ENCODE data around the gene APLF. TPM values are rescaled to one million over a fixed set of nuclear protein-coding genes. Genes with fewer than 3 reads are reported as not detected.

The APLF gene
- total and polyA plus RNA-seq, 2 experiments from 2014 or later: 3.0 to 3.7 TPM

DNA sequence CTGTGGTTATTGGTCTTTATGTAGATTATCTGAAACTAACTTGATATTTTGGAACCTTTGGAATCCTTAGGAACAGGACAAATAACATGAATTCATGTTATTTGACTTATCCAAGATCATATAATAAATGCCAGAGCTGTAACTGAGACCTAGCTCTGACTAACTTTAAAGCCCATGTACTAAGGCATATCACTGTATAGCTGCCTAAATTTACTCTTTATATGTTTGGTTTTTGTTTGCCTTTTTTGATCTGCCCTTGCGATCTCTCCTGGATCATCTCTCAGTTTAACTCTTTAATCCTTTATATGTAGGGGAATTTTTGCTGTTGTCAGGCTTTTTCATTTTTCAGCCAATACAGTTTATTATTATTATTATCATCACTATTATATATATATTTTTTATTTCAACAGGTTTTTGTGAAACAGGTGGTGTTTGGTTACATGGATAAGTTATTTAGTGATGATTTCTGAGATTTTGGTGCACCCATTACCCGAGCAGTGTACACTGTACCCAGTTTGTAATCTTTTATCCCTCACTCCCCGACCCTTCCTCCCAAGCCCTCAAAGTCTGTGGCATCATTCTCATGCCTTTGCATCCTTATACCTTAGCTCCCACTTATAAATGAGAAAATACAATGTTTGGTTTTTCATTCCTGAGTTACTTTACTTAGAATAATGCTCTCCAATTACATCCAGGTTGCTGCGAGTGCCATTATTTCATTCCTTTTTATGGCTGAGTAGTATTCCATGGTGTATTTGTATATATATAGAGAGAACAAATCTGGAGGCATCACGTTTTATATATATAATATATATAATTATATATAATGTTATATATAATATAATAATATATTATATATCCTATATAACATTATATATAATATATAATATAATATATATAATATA is 48.9 kb downstream of the APLF start:
- H3K36me3 Mint-ChIP-seq (ENCODE audit: low read depth): no peaks in the 10 kb centered on the region
- DNase-seq (ENCODE audit: low spot score) (no peak), ATAC-seq (no peak)
- no peak overlapping the region for H3K27ac Mint-ChIP-seq
- H3K4me1 Mint-ChIP-seq: no peaks in the 10 kb centered on the region
- H3K9me3 Mint-ChIP-seq: no peaks in the 10 kb centered on the region
- Histone ChIP-seq H3K27ac (ENCODE audit: low read depth) (no peak overlapping the region), H2AFZ (no peak overlapping the region), H3K79me2 (replicated peaks; ENCODE audit: insufficient read depth) (no peaks in the 10 kb centered on the region), H3K9me2 (ENCODE audit: insufficient read depth) (no peaks in the 10 kb centered on the region), H3K27me3 (ENCODE audit: insufficient read depth) (no peaks in the 10 kb centered on the region), H3K4me2 (no peak overlapping the region), H3K36me3 (ENCODE audit: insufficient read depth) (no peaks in the 10 kb centered on the region), H3K4me1 (ENCODE audit: insufficient read depth) (no peaks in the 10 kb centered on the region), H3F3A (replicated peaks; ENCODE audit: low read depth) (no peaks in the 10 kb centered on the region), H4K20me1 (replicated peaks; ENCODE audit: insufficient read depth) (no peaks in the 10 kb centered on the region), H3K4me3 (no peak overlapping the region)
- no peak for TF ChIP-seq NANOG (IDR thresholded peaks at IDR 0.05; ENCODE audit: borderline replicate concordance)
- TF ChIP-seq POLR2AphosphoS5 (IDR thresholded peaks at IDR 0.05; ENCODE audit: low read depth): no peak
- TF ChIP-seq EZH2 (IDR thresholded peaks at IDR 0.05; ENCODE audit: low read depth, unreplicated experiment): no peak
- no peak overlapping the region for H3K4me3 Mint-ChIP-seq
- peaks cover 1% of the 10 kb centered on the region for H3K27me3 Mint-ChIP-seq (ENCODE audit: insufficient read depth, low read depth, poor library complexity)

DNA sequence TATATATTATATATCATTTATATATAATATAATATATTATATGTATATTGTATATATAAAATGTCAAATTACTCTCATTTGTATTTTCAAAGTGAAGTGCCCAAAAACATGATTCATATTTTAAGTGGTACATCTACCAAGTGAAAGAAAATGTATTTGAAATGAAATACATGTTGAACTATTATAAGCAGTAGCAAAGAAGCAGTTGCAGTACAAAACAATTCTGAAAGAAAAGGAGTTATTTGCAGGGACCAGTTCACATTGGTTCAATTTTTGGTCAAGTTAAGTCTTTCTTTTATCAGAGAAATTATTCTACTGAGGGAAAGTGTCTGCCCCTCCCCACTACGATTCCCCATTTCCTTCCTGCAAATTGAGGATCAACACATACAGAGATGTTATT is 51.9 kb downstream of the APLF start:
- Histone ChIP-seq H3K4me1 (ENCODE audit: insufficient read depth) (no peaks in the 10 kb centered on the region), H3K27ac (ENCODE audit: low read depth) (no peak overlapping the region), H4K20me1 (replicated peaks; ENCODE audit: insufficient read depth) (no peaks in the 10 kb centered on the region), H3K27me3 (ENCODE audit: insufficient read depth) (no peaks in the 10 kb centered on the region), H3K4me3 (no peak overlapping the region), H3K79me2 (replicated peaks; ENCODE audit: insufficient read depth) (no peaks in the 10 kb centered on the region), H3K9me2 (ENCODE audit: insufficient read depth) (no peaks in the 10 kb centered on the region), H3K36me3 (ENCODE audit: insufficient read depth) (no peaks in the 10 kb centered on the region), H3K4me2 (no peak overlapping the region), H3F3A (replicated peaks; ENCODE audit: low read depth) (no peaks in the 10 kb centered on the region), H2AFZ (no peak overlapping the region)
- Mint-ChIP-seq H3K36me3 (ENCODE audit: low read depth) (no peaks in the 10 kb centered on the region), H3K9me3 (no peaks in the 10 kb centered on the region), H3K27ac (no peak overlapping the region), H3K4me1 (no peaks in the 10 kb centered on the region), H3K27me3 (ENCODE audit: insufficient read depth, low read depth, poor library complexity) (peaks cover 1% of the 10 kb centered on the region), H3K4me3 (no peak overlapping the region)
- ATAC-seq (no peak), DNase-seq (ENCODE audit: low spot score) (no peak)
- TF ChIP-seq NANOG (IDR thresholded peaks at IDR 0.05; ENCODE audit: borderline replicate concordance) (no peak), CREB1 (CRISPR knock-in tag; IDR thresholded peaks at IDR 0.05; ENCODE audit: low read depth) (no peak), ZNF114 (CRISPR knock-in tag; IDR thresholded peaks at IDR 0.05) (no peak), EZH2 (IDR thresholded peaks at IDR 0.05; ENCODE audit: low read depth, unreplicated experiment) (no peak), POLR2AphosphoS5 (IDR thresholded peaks at IDR 0.05; ENCODE audit: low read depth) (no peak), EZH2phosphoT487 (IDR thresholded peaks at IDR 0.05; ENCODE audit: unreplicated experiment) (no peak), ZNF331 (CRISPR knock-in tag; IDR thresholded peaks at IDR 0.05; ENCODE audit: low read depth) (no peak)
- TF ChIP-seq, protein P1, sequence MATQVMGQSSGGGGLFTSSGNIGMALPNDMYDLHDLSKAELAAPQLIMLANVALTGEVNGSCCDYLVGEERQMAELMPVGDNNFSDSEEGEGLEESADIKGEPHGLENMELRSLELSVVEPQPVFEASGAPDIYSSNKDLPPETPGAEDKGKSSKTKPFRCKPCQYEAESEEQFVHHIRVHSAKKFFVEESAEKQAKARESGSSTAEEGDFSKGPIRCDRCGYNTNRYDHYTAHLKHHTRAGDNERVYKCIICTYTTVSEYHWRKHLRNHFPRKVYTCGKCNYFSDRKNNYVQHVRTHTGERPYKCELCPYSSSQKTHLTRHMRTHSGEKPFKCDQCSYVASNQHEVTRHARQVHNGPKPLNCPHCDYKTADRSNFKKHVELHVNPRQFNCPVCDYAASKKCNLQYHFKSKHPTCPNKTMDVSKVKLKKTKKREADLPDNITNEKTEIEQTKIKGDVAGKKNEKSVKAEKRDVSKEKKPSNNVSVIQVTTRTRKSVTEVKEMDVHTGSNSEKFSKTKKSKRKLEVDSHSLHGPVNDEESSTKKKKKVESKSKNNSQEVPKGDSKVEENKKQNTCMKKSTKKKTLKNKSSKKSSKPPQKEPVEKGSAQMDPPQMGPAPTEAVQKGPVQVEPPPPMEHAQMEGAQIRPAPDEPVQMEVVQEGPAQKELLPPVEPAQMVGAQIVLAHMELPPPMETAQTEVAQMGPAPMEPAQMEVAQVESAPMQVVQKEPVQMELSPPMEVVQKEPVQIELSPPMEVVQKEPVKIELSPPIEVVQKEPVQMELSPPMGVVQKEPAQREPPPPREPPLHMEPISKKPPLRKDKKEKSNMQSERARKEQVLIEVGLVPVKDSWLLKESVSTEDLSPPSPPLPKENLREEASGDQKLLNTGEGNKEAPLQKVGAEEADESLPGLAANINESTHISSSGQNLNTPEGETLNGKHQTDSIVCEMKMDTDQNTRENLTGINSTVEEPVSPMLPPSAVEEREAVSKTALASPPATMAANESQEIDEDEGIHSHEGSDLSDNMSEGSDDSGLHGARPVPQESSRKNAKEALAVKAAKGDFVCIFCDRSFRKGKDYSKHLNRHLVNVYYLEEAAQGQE (IDR thresholded peaks at IDR 0.05; ENCODE audit: unreplicated experiment): no peak
- TF ChIP-seq, protein P2, sequence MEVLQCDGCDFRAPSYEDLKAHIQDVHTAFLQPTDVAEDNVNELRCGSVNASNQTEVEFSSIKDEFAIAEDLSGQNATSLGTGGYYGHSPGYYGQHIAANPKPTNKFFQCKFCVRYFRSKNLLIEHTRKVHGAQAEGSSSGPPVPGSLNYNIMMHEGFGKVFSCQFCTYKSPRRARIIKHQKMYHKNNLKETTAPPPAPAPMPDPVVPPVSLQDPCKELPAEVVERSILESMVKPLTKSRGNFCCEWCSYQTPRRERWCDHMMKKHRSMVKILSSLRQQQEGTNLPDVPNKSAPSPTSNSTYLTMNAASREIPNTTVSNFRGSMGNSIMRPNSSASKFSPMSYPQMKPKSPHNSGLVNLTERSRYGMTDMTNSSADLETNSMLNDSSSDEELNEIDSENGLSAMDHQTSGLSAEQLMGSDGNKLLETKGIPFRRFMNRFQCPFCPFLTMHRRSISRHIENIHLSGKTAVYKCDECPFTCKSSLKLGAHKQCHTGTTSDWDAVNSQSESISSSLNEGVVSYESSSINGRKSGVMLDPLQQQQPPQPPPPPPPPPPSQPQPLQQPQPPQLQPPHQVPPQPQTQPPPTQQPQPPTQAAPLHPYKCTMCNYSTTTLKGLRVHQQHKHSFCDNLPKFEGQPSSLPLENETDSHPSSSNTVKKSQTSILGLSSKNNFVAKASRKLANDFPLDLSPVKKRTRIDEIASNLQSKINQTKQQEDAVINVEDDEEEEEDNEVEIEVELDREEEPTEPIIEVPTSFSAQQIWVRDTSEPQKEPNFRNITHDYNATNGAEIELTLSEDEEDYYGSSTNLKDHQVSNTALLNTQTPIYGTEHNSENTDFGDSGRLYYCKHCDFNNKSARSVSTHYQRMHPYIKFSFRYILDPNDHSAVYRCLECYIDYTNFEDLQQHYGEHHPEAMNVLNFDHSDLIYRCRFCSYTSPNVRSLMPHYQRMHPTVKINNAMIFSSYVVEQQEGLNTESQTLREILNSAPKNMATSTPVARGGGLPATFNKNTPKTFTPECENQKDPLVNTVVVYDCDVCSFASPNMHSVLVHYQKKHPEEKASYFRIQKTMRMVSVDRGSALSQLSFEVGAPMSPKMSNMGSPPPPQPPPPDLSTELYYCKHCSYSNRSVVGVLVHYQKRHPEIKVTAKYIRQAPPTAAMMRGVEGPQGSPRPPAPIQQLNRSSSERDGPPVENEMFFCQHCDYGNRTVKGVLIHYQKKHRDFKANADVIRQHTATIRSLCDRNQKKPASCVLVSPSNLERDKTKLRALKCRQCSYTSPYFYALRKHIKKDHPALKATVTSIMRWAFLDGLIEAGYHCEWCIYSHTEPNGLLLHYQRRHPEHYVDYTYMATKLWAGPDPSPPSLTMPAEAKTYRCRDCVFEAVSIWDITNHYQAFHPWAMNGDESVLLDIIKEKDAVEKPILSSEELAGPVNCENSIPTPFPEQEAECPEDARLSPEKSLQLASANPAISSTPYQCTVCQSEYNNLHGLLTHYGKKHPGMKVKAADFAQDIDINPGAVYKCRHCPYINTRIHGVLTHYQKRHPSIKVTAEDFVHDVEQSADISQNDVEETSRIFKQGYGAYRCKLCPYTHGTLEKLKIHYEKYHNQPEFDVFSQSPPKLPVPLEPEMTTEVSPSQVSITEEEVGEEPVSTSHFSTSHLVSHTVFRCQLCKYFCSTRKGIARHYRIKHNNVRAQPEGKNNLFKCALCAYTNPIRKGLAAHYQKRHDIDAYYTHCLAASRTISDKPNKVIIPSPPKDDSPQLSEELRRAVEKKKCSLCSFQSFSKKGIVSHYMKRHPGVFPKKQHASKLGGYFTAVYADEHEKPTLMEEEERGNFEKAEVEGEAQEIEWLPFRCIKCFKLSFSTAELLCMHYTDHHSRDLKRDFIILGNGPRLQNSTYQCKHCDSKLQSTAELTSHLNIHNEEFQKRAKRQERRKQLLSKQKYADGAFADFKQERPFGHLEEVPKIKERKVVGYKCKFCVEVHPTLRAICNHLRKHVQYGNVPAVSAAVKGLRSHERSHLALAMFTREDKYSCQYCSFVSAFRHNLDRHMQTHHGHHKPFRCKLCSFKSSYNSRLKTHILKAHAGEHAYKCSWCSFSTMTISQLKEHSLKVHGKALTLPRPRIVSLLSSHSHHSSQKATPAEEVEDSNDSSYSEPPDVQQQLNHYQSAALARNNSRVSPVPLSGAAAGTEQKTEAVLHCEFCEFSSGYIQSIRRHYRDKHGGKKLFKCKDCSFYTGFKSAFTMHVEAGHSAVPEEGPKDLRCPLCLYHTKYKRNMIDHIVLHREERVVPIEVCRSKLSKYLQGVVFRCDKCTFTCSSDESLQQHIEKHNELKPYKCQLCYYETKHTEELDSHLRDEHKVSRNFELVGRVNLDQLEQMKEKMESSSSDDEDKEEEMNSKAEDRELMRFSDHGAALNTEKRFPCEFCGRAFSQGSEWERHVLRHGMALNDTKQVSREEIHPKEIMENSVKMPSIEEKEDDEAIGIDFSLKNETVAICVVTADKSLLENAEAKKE (CRISPR knock-in tag; IDR thresholded peaks at IDR 0.05): no peak
- TF ChIP-seq, protein P3, sequence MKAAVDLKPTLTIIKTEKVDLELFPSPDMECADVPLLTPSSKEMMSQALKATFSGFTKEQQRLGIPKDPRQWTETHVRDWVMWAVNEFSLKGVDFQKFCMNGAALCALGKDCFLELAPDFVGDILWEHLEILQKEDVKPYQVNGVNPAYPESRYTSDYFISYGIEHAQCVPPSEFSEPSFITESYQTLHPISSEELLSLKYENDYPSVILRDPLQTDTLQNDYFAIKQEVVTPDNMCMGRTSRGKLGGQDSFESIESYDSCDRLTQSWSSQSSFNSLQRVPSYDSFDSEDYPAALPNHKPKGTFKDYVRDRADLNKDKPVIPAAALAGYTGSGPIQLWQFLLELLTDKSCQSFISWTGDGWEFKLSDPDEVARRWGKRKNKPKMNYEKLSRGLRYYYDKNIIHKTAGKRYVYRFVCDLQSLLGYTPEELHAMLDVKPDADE (IDR thresholded peaks at IDR 0.05): no peak
